Mucosa of rectum (tissue), 2 donors: ENCODE measurements around the gene MGAT4C.

ENCODE experiments used
- H3K27ac ChIP-seq, 2 donors: one replicate each; pipeline ENCODE4 v1.7.0; 2013; ENCODE audit warnings: inconsistent platforms in 2 of 2, low read depth in 2 of 2, low read length in 2 of 2
- H3K27me3 ChIP-seq, 2 donors: one replicate each; pipeline ENCODE4 v1.7.0; 2013; ENCODE audit warnings: low read length in 2 of 2; ENCODE audit not compliant: control insufficient read depth in 2 of 2, insufficient read depth in 2 of 2
- H3K36me3 ChIP-seq, 2 donors: one replicate each; pipeline ENCODE4 v1.7.0; 2013; ENCODE audit warnings: low read length in 2 of 2; ENCODE audit not compliant: control insufficient read depth in 2 of 2, insufficient read depth in 2 of 2
- H3K4me1 ChIP-seq, 2 donors: one replicate each; pipeline ENCODE4 v1.7.0; 2013; ENCODE audit warnings: low read length in 2 of 2, mild to moderate bottlenecking in 1 of 2; ENCODE audit not compliant: control insufficient read depth in 2 of 2, insufficient read depth in 2 of 2
- H3K4me3 ChIP-seq, 2 donors: one replicate each; pipeline ENCODE4 v1.7.0; 2013; ENCODE audit warnings: low read length in 2 of 2
- H3K9ac ChIP-seq, 2 donors: one replicate each; pipeline ENCODE4 v1.7.0; 2013; ENCODE audit warnings: low read length in 2 of 2, low read depth in 1 of 2, mild to moderate bottlenecking in 1 of 2
- H3K9me3 ChIP-seq, 2 donors: one replicate each; pipeline ENCODE4 v1.7.0; 2013; ENCODE audit warnings: low read length in 2 of 2; ENCODE audit not compliant: control insufficient read depth in 2 of 2
- donor health status: healthy.
- donor health status: Normal muscosa, but diverticular disease.

Gene MGAT4C

DNA sequence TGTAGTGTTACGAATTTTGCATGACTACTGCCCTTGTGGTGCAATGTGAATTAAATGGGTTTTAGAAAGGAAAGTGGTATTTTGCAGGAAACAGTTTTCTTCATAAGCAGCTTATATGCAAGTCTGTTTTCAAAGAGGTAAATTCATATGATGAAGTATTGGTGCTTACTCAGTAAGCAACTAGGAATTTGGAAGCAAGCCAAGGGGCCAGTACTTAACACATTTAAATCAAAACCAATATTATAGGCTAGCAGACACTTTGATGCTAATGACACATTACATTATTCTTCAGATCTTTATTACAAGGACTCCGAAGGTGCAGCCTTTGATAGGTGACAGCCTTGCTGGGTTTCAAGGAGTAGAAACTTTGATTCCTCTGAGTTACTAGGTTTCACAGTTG is 23.1 kb downstream of the MGAT4C start:
- Histone ChIP-seq H3K27ac (no peak overlapping the region), H3K4me1 (no peaks in the 10 kb centered on the region), H3K4me3 (no peak overlapping the region), H3K9ac (no peak overlapping the region), H3K27me3 (no peaks in the 10 kb centered on the region), H3K36me3 (no peaks in the 10 kb centered on the region), H3K9me3 (no peaks in the 10 kb centered on the region)

- no peak overlapping the region for H3K4me3 ChIP-seq
- H3K9ac ChIP-seq = no peak overlapping the region
- H3K9me3 ChIP-seq = no peaks in the 10 kb centered on the region
- no peaks in the 10 kb centered on the region for H3K27me3 ChIP-seq
- H3K36me3 ChIP-seq = no peaks in the 10 kb centered on the region
- H3K4me1 ChIP-seq = no peaks in the 10 kb centered on the region
- H3K27ac ChIP-seq = no peak overlapping the region
These were observed 25.6 kb downstream of the MGAT4C start for GRCh38 chr12:86230516-86231146.

- Histone ChIP-seq H3K36me3 (no peaks in the 10 kb centered on the region), H3K4me3 (no peak overlapping the region), H3K4me1 (no peaks in the 10 kb centered on the region), H3K9me3 (no peaks in the 10 kb centered on the region), H3K27me3 (no peaks in the 10 kb centered on the region), H3K9ac (no peak overlapping the region), H3K27ac (no peak overlapping the region)
These were observed 26.4 kb downstream of the MGAT4C start for GRCh38 chr12:86229772-86230171.

DNA sequence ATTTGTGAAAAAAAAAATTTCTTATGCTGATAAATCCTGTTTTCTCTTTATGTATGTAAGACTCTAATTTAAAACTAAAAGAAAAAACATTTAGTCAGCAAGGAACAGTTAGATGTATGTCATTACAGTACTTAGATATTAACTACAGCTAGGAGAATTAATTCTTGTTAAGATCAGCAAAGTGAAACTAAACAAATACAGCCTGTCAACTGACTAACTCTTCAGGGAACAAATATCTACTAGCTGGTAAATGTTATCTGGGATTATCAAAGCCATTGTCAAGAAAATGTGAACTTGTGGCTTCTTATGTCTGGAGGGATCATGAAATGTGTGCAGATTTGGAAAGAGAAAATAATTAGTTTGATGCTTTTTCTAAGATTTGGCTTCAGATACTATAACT is 27.5 kb downstream of the MGAT4C start:
- no peak overlapping the region for H3K4me3 ChIP-seq
- H3K9me3 ChIP-seq = no peaks in the 10 kb centered on the region
- H3K27ac ChIP-seq = no peak overlapping the region
- no peaks in the 10 kb centered on the region for H3K36me3 ChIP-seq
- no peaks in the 10 kb centered on the region for H3K4me1 ChIP-seq
- no peak overlapping the region for H3K9ac ChIP-seq
- no peaks in the 10 kb centered on the region for H3K27me3 ChIP-seq

DNA sequence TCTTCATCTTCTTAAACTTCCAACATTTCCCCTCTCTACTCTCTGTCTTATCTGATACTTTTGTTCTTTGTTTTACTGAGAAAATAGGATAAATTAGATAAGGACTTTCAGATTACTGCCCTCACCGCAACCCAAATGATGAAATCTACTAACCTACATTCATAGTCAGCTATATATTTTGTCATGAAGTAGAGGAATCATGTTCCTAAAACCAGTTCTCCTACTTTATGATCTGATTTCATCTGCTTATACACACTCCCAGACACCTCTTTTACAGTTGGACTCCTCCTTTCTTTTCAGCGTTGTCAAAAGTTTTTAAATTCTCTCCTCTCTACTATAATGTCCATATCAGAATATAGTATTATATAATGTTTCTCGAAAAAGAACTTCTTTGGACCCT is 29.7 kb downstream of the MGAT4C start:
- H3K9me3 ChIP-seq = no peaks in the 10 kb centered on the region
- no peaks in the 10 kb centered on the region for H3K36me3 ChIP-seq
- no peaks in the 10 kb centered on the region for H3K27me3 ChIP-seq
- H3K27ac ChIP-seq = no peak overlapping the region
- no peak overlapping the region for H3K4me3 ChIP-seq
- H3K4me1 ChIP-seq = no peaks in the 10 kb centered on the region
- no peak overlapping the region for H3K9ac ChIP-seq

GRCh38 chr12:86216591-86216990 is 39.6 kb downstream of the MGAT4C start:
- Histone ChIP-seq H3K27me3 (no peaks in the 10 kb centered on the region), H3K27ac (no peak overlapping the region), H3K9ac (no peak overlapping the region), H3K4me3 (no peak overlapping the region), H3K36me3 (no peaks in the 10 kb centered on the region), H3K4me1 (no peaks in the 10 kb centered on the region), H3K9me3 (no peaks in the 10 kb centered on the region)

GRCh38 chr12:86213012-86213411 is 43.2 kb downstream of the MGAT4C start:
- H3K9me3 ChIP-seq = no peaks in the 10 kb centered on the region
- no peaks in the 10 kb centered on the region for H3K4me1 ChIP-seq
- no peak overlapping the region for H3K27ac ChIP-seq
- no peaks in the 10 kb centered on the region for H3K36me3 ChIP-seq
- H3K9ac ChIP-seq = no peak overlapping the region
- no peaks in the 10 kb centered on the region for H3K27me3 ChIP-seq
- no peak overlapping the region for H3K4me3 ChIP-seq

DNA sequence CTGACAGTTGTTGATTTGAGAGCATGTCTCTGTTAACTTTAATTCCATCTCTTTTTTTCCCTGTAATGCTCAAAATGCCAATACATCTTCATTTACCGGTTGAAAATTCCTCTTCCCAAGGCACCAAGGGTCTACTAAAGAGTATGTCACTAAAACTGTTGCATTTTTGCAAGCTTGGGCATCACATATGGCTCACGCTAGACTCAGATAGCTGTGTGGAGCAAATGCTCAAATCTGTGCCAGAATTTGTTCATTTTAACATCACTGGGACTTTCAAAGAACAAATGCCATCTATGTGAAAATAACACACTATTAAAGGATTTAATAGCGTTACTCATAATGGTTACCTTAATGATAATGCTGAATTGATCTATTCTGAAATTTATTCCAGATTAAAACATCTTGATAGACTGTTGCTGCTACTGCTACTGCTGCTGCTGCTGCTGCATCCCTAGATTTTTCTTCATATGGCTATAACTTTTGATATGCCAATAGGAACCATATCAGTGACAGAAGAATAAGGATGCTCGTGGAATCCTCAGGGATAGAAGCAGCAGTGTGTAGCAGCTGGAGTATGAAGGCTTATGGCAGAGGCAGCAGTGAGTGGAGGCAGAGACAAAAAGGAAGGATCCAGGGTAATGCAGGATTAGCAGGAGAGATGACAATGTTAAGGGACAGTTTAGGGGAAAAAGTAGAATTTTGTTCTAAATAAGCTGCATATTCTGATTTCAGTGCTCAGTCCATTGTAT is 57.3 kb downstream of the MGAT4C start:
- Histone ChIP-seq H3K9me3 (no peaks in the 10 kb centered on the region), H3K9ac (no peak overlapping the region), H3K27ac (no peak overlapping the region), H3K27me3 (no peaks in the 10 kb centered on the region), H3K36me3 (no peaks in the 10 kb centered on the region), H3K4me3 (no peak overlapping the region), H3K4me1 (no peaks in the 10 kb centered on the region)

DNA sequence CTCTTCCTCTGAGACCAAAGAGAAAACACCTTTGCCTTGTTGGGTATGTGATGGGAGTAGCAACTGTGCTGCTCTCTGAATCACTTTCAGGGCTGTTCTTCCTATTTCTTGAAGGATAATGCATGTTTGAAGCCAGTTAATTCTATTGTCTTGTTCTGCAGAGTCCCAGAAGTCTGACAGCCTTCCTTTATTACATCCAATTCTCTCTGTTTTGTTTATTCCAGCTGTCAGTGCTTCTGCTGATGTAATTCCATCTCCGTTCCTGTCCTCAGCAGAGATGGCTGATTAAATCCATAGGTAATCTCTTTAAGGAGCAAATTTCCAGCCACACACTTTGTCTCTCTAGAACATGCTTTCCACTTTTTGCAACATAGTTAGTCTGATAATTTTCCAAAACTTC is 59.7 kb downstream of the MGAT4C start:
- H3K4me1 ChIP-seq = no peaks in the 10 kb centered on the region
- H3K27me3 ChIP-seq = no peaks in the 10 kb centered on the region
- H3K9me3 ChIP-seq = no peaks in the 10 kb centered on the region
- H3K27ac ChIP-seq = no peak overlapping the region
- no peaks in the 10 kb centered on the region for H3K36me3 ChIP-seq
- H3K9ac ChIP-seq = no peak overlapping the region
- H3K4me3 ChIP-seq = no peak overlapping the region

DNA sequence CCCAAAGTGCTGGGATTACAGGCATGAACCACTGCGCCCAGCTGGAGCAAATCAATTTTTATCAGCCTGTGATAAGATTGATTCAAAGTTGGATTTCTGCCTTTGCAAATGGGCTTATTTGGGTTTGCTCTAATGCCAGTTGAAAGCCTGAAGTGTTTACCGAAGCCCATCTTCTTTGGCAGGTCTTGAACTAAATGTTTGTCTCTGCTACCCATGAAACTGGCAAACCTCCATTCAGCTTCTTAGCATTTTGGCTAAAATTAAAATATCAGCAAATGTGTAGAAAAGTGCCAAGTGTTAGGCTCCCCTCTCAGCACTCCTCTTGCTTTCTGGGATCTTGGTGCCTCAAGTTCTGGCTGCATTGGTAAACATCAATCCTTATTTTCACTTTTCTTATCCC is 61.5 kb downstream of the MGAT4C start:
- Histone ChIP-seq H3K36me3 (no peaks in the 10 kb centered on the region), H3K4me1 (no peaks in the 10 kb centered on the region), H3K27me3 (no peaks in the 10 kb centered on the region), H3K9me3 (no peaks in the 10 kb centered on the region), H3K9ac (no peak overlapping the region), H3K27ac (no peak overlapping the region), H3K4me3 (no peak overlapping the region)
